Mesendoderm (in vitro differentiated cells): ENCODE results near the gene TLCD3B.

ENCODE experiments used
- DNase-seq: peaks from one replicate; pipeline ENCODE4 v3.0.0; 2013
- H2AK5ac ChIP-seq: 2 replicates; pipeline ENCODE4 v1.6.1; 2013; ENCODE audit warnings: low read length, inconsistent platforms
- H2BK120ac ChIP-seq: 2 replicates; pipeline ENCODE4 v1.6.1; 2013; ENCODE audit warnings: low read depth, mild to moderate bottlenecking, low read length, moderate library complexity, mixed read lengths
- H2BK15ac ChIP-seq: replicated peaks from 2 replicates; pipeline ENCODE4 v1.6.1; 2013; ENCODE audit warnings: low read depth, mild to moderate bottlenecking, moderate library complexity
- H2BK5ac ChIP-seq: 2 replicates; pipeline ENCODE4 v1.6.1; 2013; ENCODE audit warnings: low read length, inconsistent platforms
- H3K18ac ChIP-seq: 2 replicates; pipeline ENCODE4 v1.6.1; 2013; ENCODE audit warnings: mild to moderate bottlenecking, low read length, mixed read lengths
- H3K23ac ChIP-seq: one replicate; pipeline ENCODE4 v1.6.1; 2013; ENCODE audit warnings: low read length
- H3K27ac ChIP-seq: 2 replicates; pipeline ENCODE4 v1.5.1; 2013; ENCODE audit warnings: low read depth, mild to moderate bottlenecking, inconsistent platforms, low read length, moderate library complexity
- H3K27me3 ChIP-seq: 2 replicates; pipeline ENCODE4 v1.6.1; 2013; ENCODE audit warnings: low read length, control low read depth, mild to moderate bottlenecking, inconsistent platforms; ENCODE audit not compliant: insufficient read depth, poor library complexity
- H3K36me3 ChIP-seq: 2 replicates; pipeline ENCODE4 v1.6.1; 2013; ENCODE audit warnings: low read length, inconsistent platforms; ENCODE audit not compliant: control insufficient read depth, insufficient read depth
- H3K4ac ChIP-seq: one replicate; pipeline ENCODE4 v1.6.1; 2013; ENCODE audit warnings: low read depth, mild to moderate bottlenecking, low read length, moderate library complexity
- H3K4me1 ChIP-seq: 2 replicates; pipeline ENCODE4 v1.6.1; 2013; ENCODE audit warnings: low read depth, low read length, inconsistent platforms; ENCODE audit not compliant: control insufficient read depth
- H3K4me2 ChIP-seq: 2 replicates; pipeline ENCODE4 v1.6.1; 2013; ENCODE audit warnings: low read length
- H3K4me3 ChIP-seq: 2 replicates; pipeline ENCODE4 v1.5.1; 2013; ENCODE audit warnings: mild to moderate bottlenecking, low read length
- H3K56ac ChIP-seq: one replicate; pipeline ENCODE4 v1.6.1; 2013; ENCODE audit warnings: low read length
- H3K79me1 ChIP-seq: 2 replicates; pipeline ENCODE4 v1.6.1; 2013; ENCODE audit warnings: low read length, inconsistent platforms
- H3K79me2 ChIP-seq: 2 replicates; pipeline ENCODE4 v1.6.1; 2013; ENCODE audit warnings: mild to moderate bottlenecking, low read length; ENCODE audit not compliant: control insufficient read depth, insufficient read depth
- H3K9ac ChIP-seq: 2 replicates; pipeline ENCODE4 v1.6.1; 2013; ENCODE audit warnings: low read length, inconsistent platforms
- H4K5ac ChIP-seq: one replicate; pipeline ENCODE4 v1.6.1; 2013; ENCODE audit warnings: low read length
- H4K8ac ChIP-seq: one replicate; pipeline ENCODE4 v1.6.1; 2013; ENCODE audit warnings: low read depth, mild to moderate bottlenecking, control low read depth, low read length, moderate library complexity
- WGBS: extraction: QIAGEN DNeasy Blood & Tissue Kit; methylation state at CpG from one replicate; pipeline ENCODE4 v1.1.7; 2013; ENCODE audit warnings: low lambda C conversion rate, missing lambda C conversion rate; ENCODE audit not compliant: insufficient coverage; ENCODE audit errors: extremely low coverage; 5-methylcytosine and 5-hydroxymethylcytosine counted together

Gene TLCD3B

DNA sequence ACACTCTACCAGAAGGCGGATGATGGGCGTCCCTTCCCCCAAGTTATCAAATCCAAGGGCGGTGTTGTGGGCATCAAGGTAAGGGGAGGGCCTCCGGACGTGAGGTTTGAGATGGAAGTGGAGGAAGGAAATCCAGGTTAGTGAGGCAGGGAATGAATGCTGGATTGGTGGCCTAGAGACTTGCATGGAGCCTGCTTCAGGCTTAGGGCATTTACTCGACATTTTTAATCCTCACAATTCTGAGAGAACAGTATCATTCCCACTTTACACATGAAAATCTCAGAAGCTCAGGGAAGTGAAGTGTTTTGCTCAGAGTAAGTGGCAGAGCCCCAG is 36.5 kb upstream of the TLCD3B start:
- Histone ChIP-seq H3K18ac (no peak overlapping the region), H3K36me3 (peaks cover 24% of the 10 kb centered on the region), H3K4me1 (peaks cover 11% of the 10 kb centered on the region), H4K8ac (no peak overlapping the region), H2AK5ac (no peak overlapping the region), H3K56ac (peak overlapping the region; percentile 100), H3K4me2 (peak overlapping the region; percentile 27), H3K27ac (no peak overlapping the region), H4K5ac (no peak overlapping the region), H3K4ac (no peak overlapping the region), H3K23ac (no peak overlapping the region), H2BK5ac (no peak overlapping the region), H3K79me2 (peaks cover 25% of the 10 kb centered on the region), H3K4me3 (no peak overlapping the region), H2BK15ac (no peak overlapping the region), H3K27me3 (no peaks in the 10 kb centered on the region), H3K9ac (peak overlapping the region; percentile 100), H2BK120ac (no peak overlapping the region), H3K79me1 (peaks cover 28% of the 10 kb centered on the region)
- WGBS, result no CpG with 5 or more reads among the region's 6 CpGs
- no peak for DNase-seq

DNA sequence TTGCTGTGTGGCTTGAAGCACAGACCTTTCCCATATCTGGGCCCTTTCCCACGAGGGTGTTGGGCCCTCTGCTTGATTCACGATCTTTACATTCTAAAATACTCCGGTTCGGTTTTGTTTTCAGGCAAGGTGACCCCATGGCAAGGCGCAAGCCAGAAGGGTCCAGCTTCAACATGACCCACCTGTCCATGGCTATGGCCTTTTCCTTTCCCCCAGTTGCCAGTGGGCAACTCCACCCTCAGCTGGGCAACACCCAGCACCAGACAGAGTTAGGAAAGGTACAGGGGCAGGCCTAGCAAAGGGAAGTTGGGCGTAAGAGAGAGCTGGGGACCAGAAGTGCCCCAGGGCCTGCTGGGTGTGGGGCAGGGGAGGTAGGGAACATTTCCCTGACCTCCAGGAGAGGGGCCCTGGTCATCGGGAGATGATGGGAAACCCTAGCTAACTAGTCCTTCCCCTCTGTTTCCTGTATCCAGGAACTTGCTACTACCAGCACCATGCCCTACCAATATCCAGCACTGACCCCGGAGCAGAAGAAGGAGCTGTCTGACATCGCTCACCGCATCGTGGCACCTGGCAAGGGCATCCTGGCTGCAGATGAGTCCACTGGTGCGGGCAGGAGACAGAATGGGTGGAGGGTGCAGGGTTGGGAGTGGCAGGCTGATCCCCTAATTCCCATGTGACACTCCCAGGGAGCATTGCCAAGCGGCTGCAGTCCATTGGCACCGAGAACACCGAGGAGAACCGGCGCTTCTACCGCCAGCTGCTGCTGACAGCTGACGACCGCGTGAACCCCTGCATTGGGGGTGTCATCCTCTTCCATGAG is 35.9 kb upstream of the TLCD3B start:
- H3K9ac ChIP-seq, result peak overlapping the region; percentile 100
- peaks cover 28% of the 10 kb centered on the region for H3K79me1 ChIP-seq
- H3K4me3 ChIP-seq, result peak overlapping the region; percentile 88
- H3K4me2 ChIP-seq, result peak overlapping the region; percentile 91
- WGBS, result no CpG with 5 or more reads among the region's 21 CpGs
- H3K4me1 ChIP-seq, result peaks cover 11% of the 10 kb centered on the region
- H2AK5ac ChIP-seq, result no peak overlapping the region
- no peak overlapping the region for H2BK120ac ChIP-seq
- H3K36me3 ChIP-seq, result peaks cover 24% of the 10 kb centered on the region
- no peak for DNase-seq
- no peak overlapping the region for H4K5ac ChIP-seq
- H3K56ac ChIP-seq, result peak overlapping the region; percentile 100
- H3K4ac ChIP-seq, result no peak overlapping the region
- no peak overlapping the region for H3K23ac ChIP-seq
- no peak overlapping the region for H3K18ac ChIP-seq
- peaks cover 25% of the 10 kb centered on the region for H3K79me2 ChIP-seq
- no peak overlapping the region for H2BK5ac ChIP-seq
- no peaks in the 10 kb centered on the region for H3K27me3 ChIP-seq
- no peak overlapping the region for H3K27ac ChIP-seq
- H4K8ac ChIP-seq, result no peak overlapping the region
- no peak overlapping the region for H2BK15ac ChIP-seq

DNA sequence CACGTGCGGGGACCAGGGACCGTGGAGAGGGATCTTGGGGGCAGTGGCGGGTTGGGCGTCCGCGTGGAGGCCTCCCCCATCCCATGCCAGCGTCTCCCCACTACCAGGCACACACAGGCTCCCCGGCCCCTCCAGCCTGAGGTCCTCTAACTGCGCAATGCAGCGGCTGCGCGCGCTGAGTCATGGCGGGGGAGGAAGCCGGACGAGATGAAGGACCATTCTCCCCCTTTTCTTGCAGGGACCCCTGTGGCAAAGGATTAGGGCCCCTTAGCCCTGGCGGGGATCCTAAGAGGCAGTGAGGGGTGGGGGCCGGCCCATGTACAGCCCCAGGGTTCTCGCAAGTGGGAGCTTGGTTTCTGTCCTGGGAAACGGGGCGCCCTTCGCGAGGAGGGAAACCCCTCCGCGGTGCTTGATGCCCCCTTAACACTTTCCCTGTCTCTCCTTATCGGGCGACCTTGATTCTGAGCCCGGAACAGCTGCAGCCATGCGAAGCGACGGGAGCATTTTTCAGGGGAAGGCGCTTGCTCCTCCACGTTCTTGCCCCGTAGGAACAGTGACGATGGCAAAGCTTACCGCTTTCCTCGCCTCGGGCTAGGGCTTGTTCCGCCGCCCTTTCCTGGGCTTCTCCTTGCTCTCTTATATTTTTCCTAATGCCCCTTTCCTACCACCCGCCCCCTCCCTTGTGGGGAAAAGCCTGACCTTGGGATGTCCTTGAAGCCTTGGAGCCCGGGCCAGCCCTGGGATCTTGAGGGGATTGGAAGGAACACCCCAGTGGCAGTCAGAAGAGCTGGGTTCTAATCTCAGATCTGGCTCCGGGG is 35.1 kb upstream of the TLCD3B start:
- peaks cover 28% of the 10 kb centered on the region for H3K79me1 ChIP-seq
- H4K5ac ChIP-seq, result no peak overlapping the region
- peaks cover 11% of the 10 kb centered on the region for H3K4me1 ChIP-seq
- peak overlapping the region; percentile 100 for H3K9ac ChIP-seq
- peaks cover 25% of the 10 kb centered on the region for H3K79me2 ChIP-seq
- H4K8ac ChIP-seq, result no peak overlapping the region
- H3K4me2 ChIP-seq, result peak overlapping the region; percentile 91
- peaks cover 20% of the 10 kb centered on the region for H3K36me3 ChIP-seq
- H2AK5ac ChIP-seq, result peak overlapping the region; percentile 81
- no CpG with 5 or more reads among the region's 44 CpGs for WGBS
- H2BK5ac ChIP-seq, result peak overlapping the region; percentile 91
- H3K56ac ChIP-seq, result peak overlapping the region; percentile 100
- peak overlapping the region; percentile 95 for H3K23ac ChIP-seq
- no peak overlapping the region for H2BK15ac ChIP-seq
- DNase-seq, result peak; percentile 54
- peak overlapping the region; percentile 88 for H3K4me3 ChIP-seq
- peak overlapping the region; percentile 94 for H3K27ac ChIP-seq
- H3K18ac ChIP-seq, result peak overlapping the region; percentile 53
- no peaks in the 10 kb centered on the region for H3K27me3 ChIP-seq
- no peak overlapping the region for H2BK120ac ChIP-seq
- peak overlapping the region; percentile 1 for H3K4ac ChIP-seq

DNA sequence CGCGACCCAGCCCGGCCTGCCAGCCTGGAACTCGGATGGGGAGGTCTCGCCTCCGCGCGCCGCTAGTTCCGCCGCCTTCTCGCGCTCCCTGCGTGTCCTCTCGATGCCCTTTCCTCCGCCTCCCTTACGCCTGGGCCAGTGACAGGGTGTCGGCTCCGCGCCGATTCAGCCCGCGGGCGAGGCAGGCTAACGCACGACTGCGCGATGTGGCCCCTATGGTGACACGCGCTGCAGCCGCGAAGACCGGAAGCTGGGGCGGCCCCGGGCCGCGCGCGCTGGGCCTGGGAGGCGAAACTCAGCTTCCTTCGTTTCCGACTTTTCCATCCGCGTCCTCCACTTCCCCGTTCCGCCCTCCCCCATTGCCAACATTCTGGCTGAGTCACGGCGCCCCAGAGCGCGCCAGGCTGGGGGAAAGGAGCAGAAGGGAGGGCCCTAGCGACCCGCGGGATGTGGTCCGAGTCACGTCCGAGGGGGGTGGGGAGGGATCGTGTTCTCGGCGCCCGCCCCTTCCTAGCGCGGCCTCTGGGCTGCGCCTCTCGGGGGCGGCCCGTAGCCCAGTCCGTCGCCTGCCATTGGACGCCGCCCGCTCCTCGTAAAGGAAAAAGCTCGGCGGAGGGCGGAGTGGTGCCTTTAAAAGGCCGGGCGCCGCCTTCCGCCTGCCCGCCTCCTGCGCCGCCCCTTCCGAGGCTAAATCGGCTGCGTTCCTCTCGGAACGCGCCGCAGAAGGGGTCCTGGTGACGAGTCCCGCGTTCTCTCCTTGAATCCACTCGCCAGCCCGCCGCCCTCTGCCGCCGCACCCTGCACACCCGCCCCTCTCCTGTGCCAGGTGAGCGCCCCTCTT is 34.3 kb upstream of the TLCD3B start, which contains the start of gene ALDOA:
Gene ALDOA, plus strand, starts transcription at position 659 of the 841 bp plus-strand sequence. CDS start 1,138 bp downstream, outside the sequence.
- H3K4me2 ChIP-seq, result peak within 1 kb of the TSS; percentile 93
- peaks cover 25% of the 10 kb centered on the region for H3K79me2 ChIP-seq
- no peaks in the 10 kb centered on the region for H3K27me3 ChIP-seq
- peak; percentile 99 for DNase-seq
- WGBS, result no CpG with 5 or more reads among the region's 99 CpGs
- H2AK5ac ChIP-seq, result peak within 1 kb of the TSS; percentile 94
- H2BK5ac ChIP-seq, result peak within 1 kb of the TSS; percentile 100
- H3K4me1 ChIP-seq, result peaks cover 11% of the 10 kb centered on the region
- H2BK15ac ChIP-seq, result no peak within 1 kb of the TSS
- H3K36me3 ChIP-seq, result peaks cover 20% of the 10 kb centered on the region
- peak within 1 kb of the TSS; percentile 100 for H3K27ac ChIP-seq
- H3K4ac ChIP-seq, result peak within 1 kb of the TSS; percentile 98
- H2BK120ac ChIP-seq, result peak within 1 kb of the TSS; percentile 46
- peak within 1 kb of the TSS; percentile 100 for H3K56ac ChIP-seq
- peak within 1 kb of the TSS; percentile 88 for H3K4me3 ChIP-seq
- H3K9ac ChIP-seq, result peak within 1 kb of the TSS; percentile 100
- H3K23ac ChIP-seq, result peak within 1 kb of the TSS; percentile 96
- H4K8ac ChIP-seq, result no peak within 1 kb of the TSS
- peak within 1 kb of the TSS; percentile 53 for H3K18ac ChIP-seq
- peaks cover 28% of the 10 kb centered on the region for H3K79me1 ChIP-seq
- no peak within 1 kb of the TSS for H4K5ac ChIP-seq

DNA sequence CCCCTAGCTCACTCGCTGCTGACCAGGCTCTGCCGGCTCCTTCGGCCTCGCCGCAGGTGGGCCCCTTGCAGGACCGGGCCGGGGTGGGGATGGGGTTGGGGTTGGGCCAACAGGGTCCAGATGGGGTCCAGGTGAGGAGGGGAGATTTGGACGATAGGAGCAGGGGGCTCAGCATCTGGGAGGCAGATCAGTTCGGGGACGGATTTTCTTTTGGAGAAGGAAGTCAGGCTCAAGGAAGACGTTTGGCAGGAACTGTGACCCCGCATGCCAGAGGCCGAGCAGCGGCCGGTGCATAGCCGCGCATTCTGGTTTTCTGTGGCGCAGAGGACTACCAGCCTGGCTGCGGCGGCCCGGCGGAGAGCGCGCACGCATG is 33.6 kb upstream of the TLCD3B start:
- H4K5ac ChIP-seq, result no peak overlapping the region
- H3K9ac ChIP-seq, result peak overlapping the region; percentile 100
- H3K56ac ChIP-seq, result peak overlapping the region; percentile 100
- H3K4me2 ChIP-seq, result peak overlapping the region; percentile 93
- H2BK120ac ChIP-seq, result peak overlapping the region; percentile 46
- no peak overlapping the region for H2BK15ac ChIP-seq
- H3K4me3 ChIP-seq, result peak overlapping the region; percentile 86
- H3K23ac ChIP-seq, result peak overlapping the region; percentile 39
- no peak overlapping the region for H2AK5ac ChIP-seq
- H4K8ac ChIP-seq, result no peak overlapping the region
- H3K4ac ChIP-seq, result peak overlapping the region; percentile 98
- peaks cover 11% of the 10 kb centered on the region for H3K4me1 ChIP-seq
- peaks cover 25% of the 10 kb centered on the region for H3K79me2 ChIP-seq
- peaks cover 17% of the 10 kb centered on the region for H3K36me3 ChIP-seq
- H3K27ac ChIP-seq, result peak overlapping the region; percentile 100
- no CpG with 5 or more reads among the region's 25 CpGs for WGBS
- no peaks in the 10 kb centered on the region for H3K27me3 ChIP-seq
- DNase-seq, result no peak
- peak overlapping the region; percentile 100 for H2BK5ac ChIP-seq
- peak overlapping the region; percentile 31 for H3K18ac ChIP-seq
- peaks cover 25% of the 10 kb centered on the region for H3K79me1 ChIP-seq
